NCI-H1105 treated with DMSO at 0.1 percent for 48 hours (cell line): ENCODE data around the gene UFD1.

Experiments used
- DNase-seq: peaks from one replicate; lab custom pipeline; 2025; lab: John Stamatoyannopoulos, UW

The UFD1 gene

GRCh38 chr22:19496324-19496630 is 17.3 kb upstream of the UFD1 start:
- no peak for DNase-seq

- no peak for DNase-seq
Observed at GRCh38 chr22:19495562-19496323, 16.8 kb upstream of the UFD1 start.

- DNase-seq, result no peak
Observed at GRCh38 chr22:19494676-19495173, 15.7 kb upstream of the UFD1 start.

GRCh38 chr22:19494001-19494560 is 15.1 kb upstream of the UFD1 start:
- DNase-seq, result no peak

- no peak for DNase-seq
Observed at GRCh38 chr22:19492504-19493174, 13.6 kb upstream of the UFD1 start.

- DNase-seq, result no peak
Observed at GRCh38 chr22:19490628-19491230, 11.7 kb upstream of the UFD1 start.

- no peak for DNase-seq
Observed at GRCh38 chr22:19488884-19489843, 10.2 kb upstream of the UFD1 start.

GRCh38 chr22:19488285-19488684 is 9.3 kb upstream of the UFD1 start:
- DNase-seq, result no peak

GRCh38 chr22:19483481-19484244 is 4.7 kb upstream of the UFD1 start:
- no peak for DNase-seq

- DNase-seq, result no peak
Observed at GRCh38 chr22:19482297-19482696, 3.3 kb upstream of the UFD1 start.

GRCh38 chr22:19480789-19481188 is 1.8 kb upstream of the UFD1 start:
- no peak for DNase-seq

- no peak for DNase-seq
Observed at GRCh38 chr22:19480173-19480568, 1.2 kb upstream of the UFD1 start.

GRCh38 chr22:19479355-19480172 is 571 bp upstream of the UFD1 start, which contains the start of gene CDC45:
CDC45 (plus strand) TSS chr22:19479920; CDS start chr22:19479969, 49 bp downstream.
- DNase-seq, result peak; percentile 97

- no peak for DNase-seq
Observed at GRCh38 chr22:19478045-19478900, 720 bp downstream of the UFD1 start.

GRCh38 chr22:19477321-19478044 is 1.5 kb downstream of the UFD1 start:
- DNase-seq, result no peak

- DNase-seq, result no peak
Observed at GRCh38 chr22:19476023-19476422, 3.0 kb downstream of the UFD1 start.

- DNase-seq, result no peak
Observed at GRCh38 chr22:19473578-19473977, 5.4 kb downstream of the UFD1 start.

GRCh38 chr22:19472233-19472632 is 6.8 kb downstream of the UFD1 start:
- DNase-seq, result no peak
